Thymus (tissue), 11 donors: ENCODE results near the gene YPEL4. TPM values are rescaled to one million over a fixed set of nuclear protein-coding genes. Genes with fewer than 3 reads are reported as not detected.
"Not testable (repeated sequence)": the region's sequence is repeated elsewhere in the genome, so short reads cannot be mapped to it uniquely, and the experiment has no call there.

Experiments used
- DNase-seq, 9 donors: peaks; one replicate each; pipeline ENCODE4 v3.0.0-alpha.2; 2013; ENCODE audit warnings: low spot score in 9 of 9, low read depth in 6 of 9, missing footprints in 1 of 9
- H3K27ac ChIP-seq, 2 donors: one replicate each; pipeline ENCODE4 v1.5.1; 2013; ENCODE audit warnings: control low read depth in 1 of 2, low read depth in 1 of 2, low read length in 1 of 2, mild to moderate bottlenecking in 1 of 2, moderate library complexity in 1 of 2
- H3K27me3 ChIP-seq, 2 donors: one replicate each; pipeline ENCODE4 v1.5.1; 2013; ENCODE audit warnings: low read length in 1 of 2; ENCODE audit not compliant: control insufficient read depth in 2 of 2, insufficient read depth in 1 of 2
- H3K36me3 ChIP-seq, 2 donors: one replicate each; pipeline ENCODE4 v1.5.1; 2013; ENCODE audit warnings: low read length in 1 of 2, mild to moderate bottlenecking in 1 of 2, moderate library complexity in 1 of 2; ENCODE audit not compliant: control insufficient read depth in 2 of 2, insufficient read depth in 2 of 2
- H3K4me1 ChIP-seq, 2 donors: one replicate each; pipeline ENCODE4 v1.5.1; 2013; ENCODE audit warnings: low read length in 2 of 2; ENCODE audit not compliant: control insufficient read depth in 2 of 2, insufficient read depth in 2 of 2
- H3K4me3 ChIP-seq, 2 donors: one replicate each; pipeline ENCODE4 v1.5.1; 2013; ENCODE audit warnings: low read length in 2 of 2, control low read depth in 1 of 2, mild to moderate bottlenecking in 1 of 2
- H3K9me3 ChIP-seq, 2 donors: one replicate each; pipeline ENCODE4 v1.5.1; 2013; ENCODE audit warnings: low read length in 1 of 2, mild to moderate bottlenecking in 1 of 2; ENCODE audit not compliant: control insufficient read depth in 2 of 2, insufficient read depth in 1 of 2
- WGBS: extraction: QIAGEN DNeasy Blood & Tissue Kit; methylation state at CpG from one replicate; pipeline ENCODE4 v1.1.7; 2013; 5-methylcytosine and 5-hydroxymethylcytosine counted together
- polyA plus RNA-seq: library from polyadenylated mRNA; stranded (reverse); fragments of 200-250 nt; gene quantifications from one replicate; pipeline ENCODE4 v1.2.3, GENCODE V29; 2013
- total RNA-seq: library from RNA; stranded (reverse); fragments of 120-200 nt; gene quantifications from one replicate; pipeline ENCODE4 v1.2.4, GENCODE V29; 2013
- donor health status: healthy.

The YPEL4 gene
- total and polyA plus RNA-seq, 2 donors, result 0.94 to 5.9 TPM

DNA sequence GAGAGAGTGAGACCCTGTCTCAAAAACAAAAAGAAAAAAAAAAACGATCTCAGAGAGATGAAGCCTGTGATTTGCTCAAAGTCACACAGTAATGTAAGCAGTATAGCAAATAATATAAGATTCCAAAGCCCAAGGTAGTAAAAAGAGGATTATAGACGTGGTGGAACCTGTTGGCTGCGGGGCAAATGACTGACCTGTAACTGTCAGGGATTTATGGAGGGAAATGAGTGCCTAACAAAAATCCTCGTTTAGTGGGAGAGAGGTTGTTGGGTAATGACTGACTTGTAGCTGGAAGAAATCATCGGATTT lies 7.1 kb upstream of the YPEL4 start:
- H3K4me3 ChIP-seq, result peak overlapping the region; percentile 70 to 88
- peak overlapping the region; percentile 72 to 77 for H3K27ac ChIP-seq
- no peak for DNase-seq
- peaks cover 22% of the 10 kb centered on the region in 2 donors for H3K36me3 ChIP-seq
- no peaks in the 10 kb centered on the region for H3K27me3 ChIP-seq
- H3K4me1 ChIP-seq, result peaks cover 7 to 16% of the 10 kb centered on the region in 2 donors
- 32% methylated on average over 5 of the region's 5 CpGs for WGBS
- H3K9me3 ChIP-seq, result no peaks in the 10 kb centered on the region

DNA sequence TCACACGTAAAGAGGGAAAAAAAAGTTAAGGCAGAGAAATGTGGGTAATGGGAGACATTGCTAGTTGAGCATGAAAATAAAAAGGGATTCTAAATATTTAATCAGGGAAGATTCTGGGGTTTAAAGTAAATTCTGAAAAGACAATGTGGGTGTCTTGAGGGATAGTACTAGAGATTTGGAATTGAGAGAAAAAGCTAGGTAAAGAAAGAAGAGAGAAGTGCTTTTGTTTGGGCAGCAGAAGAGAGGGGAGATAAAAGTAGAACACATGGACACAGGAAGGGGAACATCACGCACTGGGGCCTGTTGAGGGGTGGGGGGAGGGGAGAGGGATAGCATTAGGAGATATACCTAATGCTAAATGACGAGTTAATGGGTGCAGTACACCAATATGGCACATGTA lies 3.5 kb upstream of the YPEL4 start:
- H3K9me3 ChIP-seq, result peaks cover 0 to 5% of the 10 kb centered on the region in 2 donors
- no peak overlapping the region for H3K4me3 ChIP-seq
- H3K27ac ChIP-seq, result peak overlapping the region in 1 of 2 donors; percentile 60
- DNase-seq, result no peak
- 55% methylated on average over 3 of the region's 3 CpGs for WGBS
- H3K27me3 ChIP-seq, result peaks cover 0 to 20% of the 10 kb centered on the region in 2 donors
- no peaks in the 10 kb centered on the region for H3K36me3 ChIP-seq
- peaks cover 26 to 32% of the 10 kb centered on the region in 2 donors for H3K4me1 ChIP-seq

DNA sequence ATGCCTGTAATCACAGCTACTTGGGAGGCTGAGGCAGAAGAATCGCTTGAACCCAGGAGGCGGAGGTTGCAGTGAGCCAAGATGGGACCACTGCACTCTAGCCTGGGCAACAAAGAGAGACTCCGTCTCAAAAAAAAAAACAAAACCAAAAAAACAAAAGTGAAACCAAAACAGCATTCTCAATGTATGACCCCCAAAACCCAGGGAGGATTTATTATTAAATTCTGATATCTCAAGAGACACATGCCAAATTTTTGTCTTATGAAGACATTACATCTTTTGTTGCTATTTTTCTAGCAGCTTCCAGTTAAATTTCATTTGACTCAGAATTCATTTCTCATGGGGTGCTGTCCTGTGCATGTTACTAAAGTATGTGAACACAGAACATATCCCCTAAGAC lies 3.0 kb upstream of the YPEL4 start:
- WGBS, result 73% methylated on average over 3 of the region's 3 CpGs
- H3K4me1 ChIP-seq, result peaks cover 29 to 36% of the 10 kb centered on the region in 2 donors
- H3K27ac ChIP-seq, result peak overlapping the region in 1 of 2 donors; percentile 60
- no peaks in the 10 kb centered on the region for H3K36me3 ChIP-seq
- no peak for DNase-seq
- peaks cover 5 to 25% of the 10 kb centered on the region in 2 donors for H3K27me3 ChIP-seq
- no peak overlapping the region for H3K4me3 ChIP-seq
- H3K9me3 ChIP-seq, result peaks cover 0 to 5% of the 10 kb centered on the region in 2 donors

DNA sequence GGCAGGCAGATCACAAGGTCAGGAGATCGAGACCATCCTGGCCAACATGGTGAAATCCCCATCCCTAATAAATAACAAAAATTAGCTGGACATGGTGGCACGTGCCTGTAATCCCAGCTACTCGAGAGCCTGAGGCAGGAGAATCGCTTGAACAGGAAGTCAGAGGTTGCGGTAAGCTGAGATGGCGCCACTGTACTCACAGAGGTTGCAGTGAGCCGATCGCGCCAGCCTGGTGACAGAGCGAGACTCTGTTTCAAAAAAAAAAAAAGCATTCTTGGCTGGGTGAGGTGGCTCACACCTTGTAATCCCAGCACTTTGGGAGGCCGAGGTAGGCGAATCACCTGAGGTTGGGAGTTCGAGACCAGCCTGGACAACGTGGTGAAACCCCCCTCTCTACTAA lies 2.5 kb upstream of the YPEL4 start:
- 80% methylated on average over 14 of the region's 14 CpGs for WGBS
- not testable (repeated sequence) for H3K4me3 ChIP-seq, H3K27ac ChIP-seq, H3K36me3 ChIP-seq, H3K9me3 ChIP-seq
- H3K4me1 ChIP-seq, result peaks cover 33 to 39% of the 10 kb centered on the region in 2 donors
- peaks cover 9 to 29% of the 10 kb centered on the region in 2 donors for H3K27me3 ChIP-seq
- peak in 1 of 9 donors; percentile 50 for DNase-seq

DNA sequence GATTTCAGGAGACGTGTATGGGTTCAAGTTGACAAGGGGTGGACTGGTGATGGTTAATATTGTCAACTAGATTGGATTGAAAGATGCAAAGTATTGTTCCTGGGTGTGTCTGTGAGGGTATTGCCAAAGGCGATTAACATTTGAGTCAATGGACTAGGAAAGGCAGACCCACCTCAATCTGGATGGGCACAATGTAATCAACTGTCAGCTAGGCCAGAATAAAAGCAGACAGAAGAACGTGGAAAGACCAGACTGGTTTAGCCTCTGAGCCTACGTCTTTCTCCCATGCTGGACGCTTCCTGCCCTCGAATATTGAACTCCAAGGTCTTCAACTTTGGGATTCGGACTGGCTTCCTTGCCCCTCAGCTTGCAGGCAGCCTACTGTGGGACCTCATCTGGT lies 1.7 kb upstream of the YPEL4 start:
- Histone ChIP-seq H3K27ac (no peak overlapping the region), H3K9me3 (peaks cover 0 to 5% of the 10 kb centered on the region in 2 donors), H3K4me3 (no peak overlapping the region), H3K4me1 (peaks cover 29 to 41% of the 10 kb centered on the region in 2 donors), H3K27me3 (peaks cover 14 to 37% of the 10 kb centered on the region in 2 donors), H3K36me3 (no peaks in the 10 kb centered on the region)
- 98% methylated on average over 7 of the region's 7 CpGs for WGBS
- no peak for DNase-seq

DNA sequence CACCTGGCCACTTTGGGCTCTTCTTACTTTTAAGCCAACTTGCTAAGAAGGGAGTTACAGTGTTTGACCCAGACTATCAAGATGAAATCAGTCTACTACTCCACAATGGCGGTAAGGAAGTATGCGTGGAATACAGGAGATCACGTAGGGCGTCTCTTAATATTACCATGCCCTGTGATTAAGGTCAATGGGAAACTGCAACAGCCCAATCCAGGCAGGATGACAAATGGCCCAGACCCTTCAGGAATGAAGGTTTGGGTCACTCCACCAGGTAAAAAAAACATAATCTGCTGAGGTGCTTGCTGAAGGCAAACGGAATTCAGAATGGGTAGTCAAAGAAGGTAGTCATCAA lies 1.0 kb upstream of the YPEL4 start:
- H3K4me3 ChIP-seq, result no peak overlapping the region
- peaks cover 0 to 5% of the 10 kb centered on the region in 2 donors for H3K9me3 ChIP-seq
- peaks cover 29 to 48% of the 10 kb centered on the region in 2 donors for H3K4me1 ChIP-seq
- peaks cover 18 to 44% of the 10 kb centered on the region in 2 donors for H3K27me3 ChIP-seq
- no peak for DNase-seq
- 95% methylated on average over 5 of the region's 5 CpGs for WGBS
- no peaks in the 10 kb centered on the region for H3K36me3 ChIP-seq
- H3K27ac ChIP-seq, result no peak overlapping the region

DNA sequence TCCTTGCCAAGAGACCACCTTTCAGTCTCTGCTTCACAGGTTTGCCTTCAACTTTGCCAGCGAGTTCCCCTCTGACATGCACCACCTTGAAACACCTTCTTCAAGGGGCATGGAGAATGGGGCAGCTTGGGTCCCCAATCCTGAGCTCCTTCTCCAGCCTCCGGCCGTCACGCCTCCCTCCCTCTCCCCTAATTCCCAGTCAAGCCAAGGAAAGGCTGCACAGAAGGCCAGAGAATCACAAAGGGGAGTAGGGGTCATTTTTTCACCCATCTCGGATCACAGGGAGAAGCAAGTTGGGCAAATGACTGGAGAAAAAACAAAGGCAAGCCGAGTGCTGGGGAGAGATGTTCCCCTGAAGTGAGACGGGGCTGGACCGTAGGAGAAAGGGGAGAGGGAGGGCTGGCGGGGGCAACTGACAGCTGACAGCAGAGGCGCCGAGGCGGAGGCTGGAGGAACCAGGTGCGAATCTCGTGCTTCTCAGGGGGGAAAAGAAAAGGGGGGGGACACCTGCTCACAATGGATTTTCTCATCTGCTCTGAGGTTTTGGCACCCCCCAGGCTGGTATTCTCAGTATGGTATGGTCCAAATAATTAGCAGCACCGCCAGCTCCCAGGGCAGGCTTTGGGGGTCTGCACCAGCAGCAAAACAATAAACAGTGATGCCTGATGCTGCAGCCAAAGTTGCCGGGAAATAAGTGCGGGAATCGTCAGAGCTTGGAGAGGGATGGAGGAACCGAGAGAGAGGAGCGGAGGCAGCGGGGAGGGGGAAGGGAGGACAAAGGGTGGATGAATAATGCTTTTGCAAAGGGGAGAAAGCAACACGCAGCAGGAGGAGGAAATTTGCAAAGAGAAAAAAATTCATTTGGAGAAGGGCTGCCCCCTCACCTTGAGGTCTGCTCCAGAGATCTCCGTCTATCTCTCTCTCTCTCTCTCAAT lies 644 bp downstream of the YPEL4 start:
- 4% methylated on average over 23 of the region's 23 CpGs for WGBS
- peaks cover 29 to 61% of the 10 kb centered on the region in 2 donors for H3K4me1 ChIP-seq
- peaks cover 0 to 5% of the 10 kb centered on the region in 2 donors for H3K9me3 ChIP-seq
- no peaks in the 10 kb centered on the region for H3K36me3 ChIP-seq
- peaks cover 22 to 52% of the 10 kb centered on the region in 2 donors for H3K27me3 ChIP-seq
- peak overlapping the region; percentile 8 to 44 for H3K4me3 ChIP-seq
- H3K27ac ChIP-seq, result no peak overlapping the region
- peak in 1 of 9 donors; percentile 76 for DNase-seq

DNA sequence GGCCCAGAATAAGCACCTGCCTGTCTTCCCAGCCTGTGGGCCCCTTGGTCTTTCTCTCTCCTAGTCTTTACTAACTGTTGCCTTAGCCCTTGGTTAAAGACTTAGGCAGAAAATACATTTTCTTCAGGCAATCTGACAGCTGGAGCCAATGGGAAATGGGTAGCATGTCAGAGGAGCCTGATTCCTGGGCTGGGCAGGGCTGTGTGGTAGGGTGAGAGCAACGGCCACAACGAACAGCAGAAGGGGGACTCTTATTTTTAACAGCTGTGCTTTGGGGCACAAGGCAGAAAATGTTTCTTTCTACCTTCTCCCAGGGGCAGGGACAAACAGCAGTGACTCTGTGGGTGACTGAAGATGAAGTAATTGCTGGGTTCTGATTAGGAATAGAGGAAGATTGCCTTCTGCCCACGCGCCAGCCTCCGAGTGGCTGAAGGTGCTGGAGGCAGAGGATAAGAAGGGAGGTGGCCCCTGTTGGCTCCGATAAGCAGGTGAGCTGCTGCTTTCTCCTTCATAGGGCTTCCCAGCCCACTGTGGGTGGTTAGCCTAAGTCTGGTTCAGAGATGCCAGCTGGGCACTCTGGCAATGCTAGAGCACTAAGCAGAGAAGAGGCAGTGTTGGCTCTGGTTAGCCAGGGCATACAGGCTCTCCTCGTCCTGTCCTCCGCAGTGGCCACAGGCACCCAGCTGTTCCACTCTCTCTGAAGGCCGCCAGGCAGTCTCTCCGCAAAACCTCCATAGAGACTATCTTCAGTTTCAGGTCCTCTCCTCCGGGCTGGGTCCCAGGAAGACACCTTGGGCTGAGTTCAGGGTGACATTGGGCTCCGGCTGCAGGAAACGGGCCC lies 1.5 kb downstream of the YPEL4 start:
- peaks cover 22 to 52% of the 10 kb centered on the region in 2 donors for H3K27me3 ChIP-seq
- WGBS, result 4% methylated on average over 13 of the region's 13 CpGs
- no peaks in the 10 kb centered on the region for H3K36me3 ChIP-seq
- DNase-seq, result peak in 1 of 9 donors; percentile 48
- peak overlapping the region; percentile 8 to 44 for H3K4me3 ChIP-seq
- H3K27ac ChIP-seq, result no peak overlapping the region
- peaks cover 29 to 61% of the 10 kb centered on the region in 2 donors for H3K4me1 ChIP-seq
- peaks cover 0 to 5% of the 10 kb centered on the region in 2 donors for H3K9me3 ChIP-seq

DNA sequence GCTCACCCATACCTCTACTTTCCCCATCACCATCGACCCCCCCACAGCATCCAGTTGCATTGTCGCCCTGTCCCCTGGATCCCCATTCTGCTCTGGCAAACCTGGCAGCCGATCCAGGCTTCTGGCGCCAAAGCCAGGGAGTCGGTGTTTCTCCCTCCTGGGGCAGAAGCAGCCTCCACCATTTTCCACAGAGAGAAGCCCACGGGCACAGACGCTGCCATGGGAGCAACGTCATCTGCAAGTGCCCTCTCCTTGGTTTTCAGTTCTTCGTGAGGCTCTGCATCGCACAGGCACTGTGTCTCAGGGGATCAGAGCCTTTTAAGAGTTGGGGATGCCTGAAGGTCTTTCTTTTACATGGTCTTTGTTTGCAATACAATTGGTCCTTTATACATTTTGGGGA lies 2.3 kb downstream of the YPEL4 start:
- WGBS, result 7% methylated on average over 10 of the region's 10 CpGs
- no peak overlapping the region for H3K4me3 ChIP-seq

More for the DNA sequence above, 2.3 kb downstream of the YPEL4 start:
- Histone ChIP-seq H3K4me1 (peaks cover 29 to 61% of the 10 kb centered on the region in 2 donors), H3K9me3 (peaks cover 0 to 5% of the 10 kb centered on the region in 2 donors), H3K36me3 (no peaks in the 10 kb centered on the region), H3K27ac (no peak overlapping the region), H3K27me3 (peaks cover 22 to 52% of the 10 kb centered on the region in 2 donors)
- DNase-seq, result peak in 1 of 9 donors; percentile 36
